Measurements from ENCODE around the gene MXRA8.
A peak's percentile ranks its signal among the peaks of the same experiment; 100 is the strongest.
"Not testable (repeated sequence)": the region's sequence is repeated elsewhere in the genome, so short reads cannot be mapped to it uniquely, and the experiment has no call there.

Gene MXRA8

GRCh38 chr1:1373051-1373814 is 14.9 kb upstream of the MXRA8 start:
- H3K27ac ChIP-seq (ENCODE audit: low read depth, low read length): no peak overlapping the region
- peaks cover 7% of the 10 kb centered on the region; the same call in 1 of the 2 replicates for H3K4me1 ChIP-seq (ENCODE audit: insufficient read depth, low read length)
- peak overlapping the region; percentile 92 for H3K4me3 ChIP-seq (ENCODE audit: low read length)
- H3K27me3 ChIP-seq (ENCODE audit: insufficient read depth, low read length): no peaks in the 10 kb centered on the region
- H3K36me3 ChIP-seq (ENCODE audit: insufficient read depth, low read length): peaks cover 10% of the 10 kb centered on the region
- H3K9me3 ChIP-seq (ENCODE audit: insufficient read depth, low read depth, low read length): no peaks in the 10 kb centered on the region
- 96% methylated on average over 26 of the region's 26 CpGs for WGBS
- H3K9ac ChIP-seq (ENCODE audit: low read depth, low read length): no peak overlapping the region

GRCh38 chr1:1371746-1372711 is 13.7 kb upstream of the MXRA8 start:
- Histone ChIP-seq H3K36me3 (ENCODE audit: insufficient read depth, low read length) (peaks cover 10% of the 10 kb centered on the region), H3K9me3 (ENCODE audit: insufficient read depth, low read depth, low read length) (peaks cover 5% of the 10 kb centered on the region; the same call in 1 of the 2 replicates), H3K4me3 (ENCODE audit: low read length) (no peak overlapping the region), H3K27ac (ENCODE audit: low read depth, low read length) (peak overlapping the region; percentile 30; the same call in 1 of the 2 replicates), H3K9ac (ENCODE audit: low read depth, low read length) (no peak overlapping the region), H3K27me3 (ENCODE audit: insufficient read depth, low read length) (no peaks in the 10 kb centered on the region), H3K4me1 (ENCODE audit: insufficient read depth, low read length) (peaks cover 7% of the 10 kb centered on the region; the same call in 1 of the 2 replicates)
- 63% methylated on average over 26 of the region's 26 CpGs for WGBS

- 97% methylated on average over 12 of the region's 12 CpGs for WGBS
- H3K9ac ChIP-seq (ENCODE audit: low read depth, low read length): no peak overlapping the region
- H3K27ac ChIP-seq (ENCODE audit: low read depth, low read length): no peak overlapping the region
These were observed 13.0 kb upstream of the MXRA8 start for GRCh38 chr1:1371364-1371745.

GRCh38 chr1:1370771-1371300 is 12.5 kb upstream of the MXRA8 start:
- H3K4me1 ChIP-seq (ENCODE audit: insufficient read depth, low read length): 0 out of 2 replicates have a peak, but pooled peaks cover 4% of the 10 kb centered on the region
- no peak overlapping the region for H3K27ac ChIP-seq (ENCODE audit: low read depth, low read length)
- WGBS: 93% methylated on average over 16 of the region's 16 CpGs
- peaks cover 17% of the 10 kb centered on the region for H3K9me3 ChIP-seq (ENCODE audit: insufficient read depth, low read depth, low read length)
- no peaks in the 10 kb centered on the region for H3K27me3 ChIP-seq (ENCODE audit: insufficient read depth, low read length)
- H3K36me3 ChIP-seq (ENCODE audit: insufficient read depth, low read length): peaks cover 10% of the 10 kb centered on the region
- H3K4me3 ChIP-seq (ENCODE audit: low read length): no peak overlapping the region
- no peak overlapping the region for H3K9ac ChIP-seq (ENCODE audit: low read depth, low read length)

More at GRCh38 chr1:1371364-1371745, 13.0 kb upstream of the MXRA8 start:
- H3K4me1 ChIP-seq (ENCODE audit: insufficient read depth, low read length): peaks cover 7% of the 10 kb centered on the region; the same call in 1 of the 2 replicates
- no peaks in the 10 kb centered on the region for H3K27me3 ChIP-seq (ENCODE audit: insufficient read depth, low read length)
- H3K36me3 ChIP-seq (ENCODE audit: insufficient read depth, low read length): peaks cover 10% of the 10 kb centered on the region
- no peak overlapping the region for H3K4me3 ChIP-seq (ENCODE audit: low read length)
- peaks cover 11% of the 10 kb centered on the region; the same call in 1 of the 2 replicates for H3K9me3 ChIP-seq (ENCODE audit: insufficient read depth, low read depth, low read length)

- H3K4me3 ChIP-seq (ENCODE audit: low read length); H3K27ac ChIP-seq (ENCODE audit: low read depth, low read length); H3K27me3 ChIP-seq (ENCODE audit: insufficient read depth, low read length); H3K9ac ChIP-seq (ENCODE audit: low read depth, low read length); H3K4me1 ChIP-seq (ENCODE audit: insufficient read depth, low read length); H3K36me3 ChIP-seq (ENCODE audit: insufficient read depth, low read length): not testable (repeated sequence)
- WGBS: 96% methylated on average over 14 of the region's 14 CpGs
- H3K9me3 ChIP-seq (ENCODE audit: insufficient read depth, low read depth, low read length): peaks cover 18% of the 10 kb centered on the region
These were observed 11.7 kb upstream of the MXRA8 start for GRCh38 chr1:1370094-1370493.

- 91% methylated on average over 5 of the region's 5 CpGs for WGBS
- H3K9ac ChIP-seq (ENCODE audit: low read depth, low read length): no peak overlapping the region
- no peak overlapping the region for H3K27ac ChIP-seq (ENCODE audit: low read depth, low read length)
- peaks cover 18% of the 10 kb centered on the region for H3K9me3 ChIP-seq (ENCODE audit: insufficient read depth, low read depth, low read length)
- no peaks in the 10 kb centered on the region for H3K36me3 ChIP-seq (ENCODE audit: insufficient read depth, low read length)
- H3K4me3 ChIP-seq (ENCODE audit: low read length): no peak overlapping the region
- H3K27me3 ChIP-seq (ENCODE audit: insufficient read depth, low read length): no peaks in the 10 kb centered on the region
- H3K4me1 ChIP-seq (ENCODE audit: insufficient read depth, low read length): no peaks in the 10 kb centered on the region
These were observed 9.0 kb upstream of the MXRA8 start for GRCh38 chr1:1367315-1367714.

GRCh38 chr1:1366699-1367066 is 8.3 kb upstream of the MXRA8 start:
- Histone ChIP-seq H3K4me3 (ENCODE audit: low read length) (no peak overlapping the region), H3K27ac (ENCODE audit: low read depth, low read length) (no peak overlapping the region), H3K4me1 (ENCODE audit: insufficient read depth, low read length) (peaks cover 6% of the 10 kb centered on the region; the same call in 1 of the 2 replicates), H3K9ac (ENCODE audit: low read depth, low read length) (no peak overlapping the region), H3K9me3 (ENCODE audit: insufficient read depth, low read depth, low read length) (peaks cover 18% of the 10 kb centered on the region), H3K27me3 (ENCODE audit: insufficient read depth, low read length) (no peaks in the 10 kb centered on the region), H3K36me3 (ENCODE audit: insufficient read depth, low read length) (no peaks in the 10 kb centered on the region)
- WGBS: 94% methylated on average over 3 of the region's 3 CpGs

GRCh38 chr1:1365875-1366698 is 7.7 kb upstream of the MXRA8 start:
- WGBS: 81% methylated on average over 10 of the region's 10 CpGs
- Histone ChIP-seq H3K9me3 (ENCODE audit: insufficient read depth, low read depth, low read length) (peaks cover 18% of the 10 kb centered on the region), H3K4me3 (ENCODE audit: low read length) (no peak overlapping the region), H3K27me3 (ENCODE audit: insufficient read depth, low read length) (no peaks in the 10 kb centered on the region), H3K27ac (ENCODE audit: low read depth, low read length) (no peak overlapping the region), H3K4me1 (ENCODE audit: insufficient read depth, low read length) (peaks cover 9% of the 10 kb centered on the region; the same call in 1 of the 2 replicates), H3K9ac (ENCODE audit: low read depth, low read length) (no peak overlapping the region), H3K36me3 (ENCODE audit: insufficient read depth, low read length) (no peaks in the 10 kb centered on the region)

GRCh38 chr1:1364266-1364665 is 5.9 kb upstream of the MXRA8 start:
- no peak overlapping the region for H3K27ac ChIP-seq (ENCODE audit: low read depth, low read length)
- no peak overlapping the region for H3K4me3 ChIP-seq (ENCODE audit: low read length)
- H3K9me3 ChIP-seq (ENCODE audit: insufficient read depth, low read depth, low read length): peaks cover 18% of the 10 kb centered on the region
- WGBS: 82% methylated on average over 13 of the region's 14 CpGs
- no peak overlapping the region for H3K9ac ChIP-seq (ENCODE audit: low read depth, low read length)
- no peaks in the 10 kb centered on the region for H3K36me3 ChIP-seq (ENCODE audit: insufficient read depth, low read length)
- no peaks in the 10 kb centered on the region for H3K27me3 ChIP-seq (ENCODE audit: insufficient read depth, low read length)
- H3K4me1 ChIP-seq (ENCODE audit: insufficient read depth, low read length): peaks cover 22% of the 10 kb centered on the region

GRCh38 chr1:1361982-1362423 is 3.6 kb upstream of the MXRA8 start:
- Histone ChIP-seq H3K36me3 (ENCODE audit: insufficient read depth, low read length) (no peaks in the 10 kb centered on the region), H3K27me3 (ENCODE audit: insufficient read depth, low read length) (no peaks in the 10 kb centered on the region), H3K4me3 (ENCODE audit: low read length) (no peak overlapping the region), H3K9ac (ENCODE audit: low read depth, low read length) (0 out of 2 replicates have a peak overlapping the region, but pooled peaks have one; percentile 13), H3K27ac (ENCODE audit: low read depth, low read length) (peak overlapping the region; percentile 1; the same call in 1 of the 2 replicates), H3K9me3 (ENCODE audit: insufficient read depth, low read depth, low read length) (peaks cover 14% of the 10 kb centered on the region), H3K4me1 (ENCODE audit: insufficient read depth, low read length) (peaks cover 35% of the 10 kb centered on the region)
- 34% methylated on average over 13 of the region's 13 CpGs for WGBS

All from HUES64 (cell line).